ENCODE results near the gene TYSND1. TPM values are rescaled to one million over a fixed set of nuclear protein-coding genes. Genes with fewer than 3 reads are reported as not detected.

The TYSND1 gene
- total and polyA plus RNA-seq, 2 of the 13 experiments (the other 11 are each of a cell fraction or from before 2014, with no cell fraction given): 3.3 to 8.9 TPM

- no peak for TF ChIP-seq CEBPB (IDR thresholded peaks at IDR 0.05; ENCODE audit: borderline replicate concordance, low read depth, low read length)
- TF ChIP-seq, protein P1, sequence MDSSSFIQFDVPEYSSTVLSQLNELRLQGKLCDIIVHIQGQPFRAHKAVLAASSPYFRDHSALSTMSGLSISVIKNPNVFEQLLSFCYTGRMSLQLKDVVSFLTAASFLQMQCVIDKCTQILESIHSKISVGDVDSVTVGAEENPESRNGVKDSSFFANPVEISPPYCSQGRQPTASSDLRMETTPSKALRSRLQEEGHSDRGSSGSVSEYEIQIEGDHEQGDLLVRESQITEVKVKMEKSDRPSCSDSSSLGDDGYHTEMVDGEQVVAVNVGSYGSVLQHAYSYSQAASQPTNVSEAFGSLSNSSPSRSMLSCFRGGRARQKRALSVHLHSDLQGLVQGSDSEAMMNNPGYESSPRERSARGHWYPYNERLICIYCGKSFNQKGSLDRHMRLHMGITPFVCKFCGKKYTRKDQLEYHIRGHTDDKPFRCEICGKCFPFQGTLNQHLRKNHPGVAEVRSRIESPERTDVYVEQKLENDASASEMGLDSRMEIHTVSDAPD (CRISPR knock-in tag; IDR thresholded peaks at IDR 0.05): peak; percentile 35; the same call in 1 of the 2 replicates
- TF ChIP-seq ZNF562 (CRISPR knock-in tag; IDR thresholded peaks at IDR 0.05; ENCODE audit: borderline replicate concordance): no peak
- TF ChIP-seq CBX2 (IDR thresholded peaks at IDR 0.05; ENCODE audit: low read depth, low read length): no peak
- TF ChIP-seq CBX2 (CRISPR knock-in tag; IDR thresholded peaks at IDR 0.05; ENCODE audit: low read depth): no peak
- TF ChIP-seq KAT2B (IDR thresholded peaks at IDR 0.05; ENCODE audit: borderline replicate concordance, low read depth, low read length): no peak
- TF ChIP-seq SOX6 (IDR thresholded peaks at IDR 0.05): no peak
- peak; percentile 75 for TF ChIP-seq SOX6 (CRISPR knock-in tag; IDR thresholded peaks at IDR 0.05)
- no peak for TF ChIP-seq NAIF1 (CRISPR knock-in tag; IDR thresholded peaks at IDR 0.05; ENCODE audit: borderline replicate concordance)
- TF ChIP-seq IKZF4 (CRISPR knock-in tag; IDR thresholded peaks at IDR 0.05; ENCODE audit: borderline replicate concordance, low read depth, not compliant biosample characterization): no peak
- peak; percentile 56 for TF ChIP-seq PAXIP1 (CRISPR knock-in tag; conservative IDR thresholded peaks at IDR 0.05)
- TF ChIP-seq, protein P2, sequence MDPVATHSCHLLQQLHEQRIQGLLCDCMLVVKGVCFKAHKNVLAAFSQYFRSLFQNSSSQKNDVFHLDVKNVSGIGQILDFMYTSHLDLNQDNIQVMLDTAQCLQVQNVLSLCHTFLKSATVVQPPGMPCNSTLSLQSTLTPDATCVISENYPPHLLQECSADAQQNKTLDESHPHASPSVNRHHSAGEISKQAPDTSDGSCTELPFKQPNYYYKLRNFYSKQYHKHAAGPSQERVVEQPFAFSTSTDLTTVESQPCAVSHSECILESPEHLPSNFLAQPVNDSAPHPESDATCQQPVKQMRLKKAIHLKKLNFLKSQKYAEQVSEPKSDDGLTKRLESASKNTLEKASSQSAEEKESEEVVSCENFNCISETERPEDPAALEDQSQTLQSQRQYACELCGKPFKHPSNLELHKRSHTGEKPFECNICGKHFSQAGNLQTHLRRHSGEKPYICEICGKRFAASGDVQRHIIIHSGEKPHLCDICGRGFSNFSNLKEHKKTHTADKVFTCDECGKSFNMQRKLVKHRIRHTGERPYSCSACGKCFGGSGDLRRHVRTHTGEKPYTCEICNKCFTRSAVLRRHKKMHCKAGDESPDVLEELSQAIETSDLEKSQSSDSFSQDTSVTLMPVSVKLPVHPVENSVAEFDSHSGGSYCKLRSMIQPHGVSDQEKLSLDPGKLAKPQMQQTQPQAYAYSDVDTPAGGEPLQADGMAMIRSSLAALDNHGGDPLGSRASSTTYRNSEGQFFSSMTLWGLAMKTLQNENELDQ (CRISPR knock-in tag; IDR thresholded peaks at IDR 0.05; ENCODE audit: borderline replicate concordance): no peak
- TF ChIP-seq NFKB2 (CRISPR knock-in tag; IDR thresholded peaks at IDR 0.05; ENCODE audit: borderline replicate concordance): peak; percentile 41; the same call in 1 of the 2 replicates
- TF ChIP-seq ZNF251 (CRISPR knock-in tag; IDR thresholded peaks at IDR 0.05): no peak
- TF ChIP-seq, protein P3, sequence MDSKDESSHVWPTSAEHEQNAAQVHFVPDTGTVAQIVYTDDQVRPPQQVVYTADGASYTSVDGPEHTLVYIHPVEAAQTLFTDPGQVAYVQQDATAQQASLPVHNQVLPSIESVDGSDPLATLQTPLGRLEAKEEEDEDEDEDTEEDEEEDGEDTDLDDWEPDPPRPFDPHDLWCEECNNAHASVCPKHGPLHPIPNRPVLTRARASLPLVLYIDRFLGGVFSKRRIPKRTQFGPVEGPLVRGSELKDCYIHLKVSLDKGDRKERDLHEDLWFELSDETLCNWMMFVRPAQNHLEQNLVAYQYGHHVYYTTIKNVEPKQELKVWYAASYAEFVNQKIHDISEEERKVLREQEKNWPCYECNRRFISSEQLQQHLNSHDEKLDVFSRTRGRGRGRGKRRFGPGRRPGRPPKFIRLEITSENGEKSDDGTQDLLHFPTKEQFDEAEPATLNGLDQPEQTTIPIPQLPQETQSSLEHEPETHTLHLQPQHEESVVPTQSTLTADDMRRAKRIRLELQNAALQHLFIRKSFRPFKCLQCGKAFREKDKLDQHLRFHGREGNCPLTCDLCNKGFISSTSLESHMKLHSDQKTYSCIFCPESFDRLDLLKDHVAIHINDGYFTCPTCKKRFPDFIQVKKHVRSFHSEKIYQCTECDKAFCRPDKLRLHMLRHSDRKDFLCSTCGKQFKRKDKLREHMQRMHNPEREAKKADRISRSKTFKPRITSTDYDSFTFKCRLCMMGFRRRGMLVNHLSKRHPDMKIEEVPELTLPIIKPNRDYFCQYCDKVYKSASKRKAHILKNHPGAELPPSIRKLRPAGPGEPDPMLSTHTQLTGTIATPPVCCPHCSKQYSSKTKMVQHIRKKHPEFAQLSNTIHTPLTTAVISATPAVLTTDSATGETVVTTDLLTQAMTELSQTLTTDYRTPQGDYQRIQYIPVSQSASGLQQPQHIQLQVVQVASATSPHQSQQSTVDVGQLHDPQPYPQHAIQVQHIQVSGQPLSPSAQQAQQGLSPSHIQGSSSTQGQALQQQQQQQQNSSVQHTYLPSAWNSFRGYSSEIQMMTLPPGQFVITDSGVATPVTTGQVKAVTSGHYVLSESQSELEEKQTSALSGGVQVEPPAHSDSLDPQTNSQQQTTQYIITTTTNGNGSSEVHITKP (CRISPR knock-in tag; IDR thresholded peaks at IDR 0.05; ENCODE audit: low read depth): peak; percentile 56; the same call in 1 of the 2 replicates
Observed at GRCh38 chr10:70146489-70147258, at the start of gene TYSND1 (continued).

All from HepG2 (cell line).